C4-2B (cell line): ENCODE data around the gene C10orf90.

Source experiments
- H3K27ac ChIP-seq: fragments of 450-650 bp; 2 replicates; pipeline ENCODE4 v1.5.1; 2017
- ZFX ChIP-seq: fragments of 450-650 bp; IDR thresholded peaks from 2 replicates; pipeline ENCODE4 v1.6.1; 2017
- TF ChIP-seq, protein P1 (sequence below): fragments of 450-650 bp; conservative IDR thresholded peaks from 2 replicates; pipeline ENCODE4 v1.5.1; 2017; ENCODE audit warnings: mild to moderate bottlenecking

Gene C10orf90

DNA sequence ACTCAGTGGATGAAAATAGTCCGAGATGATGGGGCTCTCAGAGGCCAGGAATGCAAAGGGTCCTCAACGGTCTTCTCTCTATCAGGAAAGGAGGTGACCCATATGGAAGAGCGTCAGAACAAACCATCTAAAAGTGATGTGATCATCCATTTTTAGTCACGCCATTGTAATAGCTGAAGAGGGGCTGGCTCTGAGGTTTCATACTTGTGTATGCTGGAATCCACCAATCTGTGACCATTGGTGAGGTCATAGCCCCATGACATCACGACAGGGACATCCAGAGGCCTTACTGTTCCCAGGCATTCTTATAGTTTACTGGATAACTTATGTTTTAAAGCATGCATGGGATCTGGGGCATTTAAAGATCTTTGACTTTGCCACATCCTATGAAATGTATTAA is 83.6 kb downstream of the C10orf90 start:
- no peak overlapping the region for H3K27ac ChIP-seq
- TF ChIP-seq ZFX: no peak
- TF ChIP-seq, protein P1, sequence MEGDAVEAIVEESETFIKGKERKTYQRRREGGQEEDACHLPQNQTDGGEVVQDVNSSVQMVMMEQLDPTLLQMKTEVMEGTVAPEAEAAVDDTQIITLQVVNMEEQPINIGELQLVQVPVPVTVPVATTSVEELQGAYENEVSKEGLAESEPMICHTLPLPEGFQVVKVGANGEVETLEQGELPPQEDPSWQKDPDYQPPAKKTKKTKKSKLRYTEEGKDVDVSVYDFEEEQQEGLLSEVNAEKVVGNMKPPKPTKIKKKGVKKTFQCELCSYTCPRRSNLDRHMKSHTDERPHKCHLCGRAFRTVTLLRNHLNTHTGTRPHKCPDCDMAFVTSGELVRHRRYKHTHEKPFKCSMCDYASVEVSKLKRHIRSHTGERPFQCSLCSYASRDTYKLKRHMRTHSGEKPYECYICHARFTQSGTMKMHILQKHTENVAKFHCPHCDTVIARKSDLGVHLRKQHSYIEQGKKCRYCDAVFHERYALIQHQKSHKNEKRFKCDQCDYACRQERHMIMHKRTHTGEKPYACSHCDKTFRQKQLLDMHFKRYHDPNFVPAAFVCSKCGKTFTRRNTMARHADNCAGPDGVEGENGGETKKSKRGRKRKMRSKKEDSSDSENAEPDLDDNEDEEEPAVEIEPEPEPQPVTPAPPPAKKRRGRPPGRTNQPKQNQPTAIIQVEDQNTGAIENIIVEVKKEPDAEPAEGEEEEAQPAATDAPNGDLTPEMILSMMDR: no peak

DNA sequence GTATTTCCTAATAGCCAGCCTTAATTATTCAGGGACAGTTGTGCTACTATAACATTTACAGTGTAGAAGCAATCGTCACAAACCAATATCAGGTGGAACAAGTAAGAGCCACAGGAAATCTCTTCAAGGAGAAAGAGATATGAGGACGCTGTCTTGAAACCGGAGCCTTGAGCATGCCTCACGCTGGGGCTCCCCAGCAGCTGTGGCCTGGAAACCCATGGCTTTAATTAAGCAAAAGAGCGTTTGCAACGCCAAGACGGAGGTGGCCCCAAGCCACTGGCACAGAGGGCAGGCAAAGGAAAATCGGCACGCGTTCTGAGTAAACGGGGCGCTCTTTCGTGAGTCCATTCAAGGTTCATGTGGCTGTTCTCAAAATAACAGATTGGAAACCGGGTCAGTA is 84.4 kb downstream of the C10orf90 start:
- H3K27ac ChIP-seq: no peak overlapping the region
- TF ChIP-seq, protein P1: no peak
- TF ChIP-seq ZFX: no peak

DNA sequence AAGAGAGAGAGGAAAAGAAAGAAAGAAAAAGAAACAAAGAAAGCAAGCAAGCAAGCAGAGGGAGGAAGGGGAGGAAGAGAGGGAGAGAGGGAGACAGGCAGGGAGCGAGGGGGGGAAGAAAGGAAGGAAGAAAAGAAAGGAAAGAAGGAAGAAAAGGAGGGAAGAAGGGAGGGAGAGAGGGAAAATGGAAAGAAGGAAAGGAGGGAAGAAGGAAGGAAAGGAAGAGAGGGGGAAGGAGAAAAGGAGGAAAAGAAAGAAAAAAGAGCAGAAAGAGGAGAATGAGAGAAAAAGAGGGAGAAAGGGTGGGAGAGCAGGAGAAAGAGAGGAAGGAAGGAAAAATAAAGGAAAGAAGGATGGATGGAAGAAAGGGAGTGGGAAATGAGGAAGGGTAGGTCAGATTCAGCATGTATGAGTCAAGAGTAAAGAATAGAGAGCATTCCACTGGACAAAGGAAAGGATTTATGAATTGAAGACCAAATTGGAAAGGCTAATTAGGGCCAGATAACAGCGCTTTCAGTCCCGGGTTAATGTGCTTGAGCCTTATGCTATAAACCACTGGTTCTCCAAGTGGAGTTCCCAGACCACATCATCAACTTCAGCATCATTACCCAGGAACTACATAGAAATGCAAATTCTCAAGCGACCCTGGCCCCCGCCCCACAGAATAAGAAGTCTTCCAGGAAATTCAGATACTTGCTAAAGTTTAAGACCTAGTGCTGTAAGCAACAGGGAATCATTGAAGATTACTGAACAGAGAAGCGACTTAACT is 85.1 kb downstream of the C10orf90 start:
- TF ChIP-seq ZFX: no peak
- TF ChIP-seq, protein P1: no peak
- no peak overlapping the region for H3K27ac ChIP-seq

DNA sequence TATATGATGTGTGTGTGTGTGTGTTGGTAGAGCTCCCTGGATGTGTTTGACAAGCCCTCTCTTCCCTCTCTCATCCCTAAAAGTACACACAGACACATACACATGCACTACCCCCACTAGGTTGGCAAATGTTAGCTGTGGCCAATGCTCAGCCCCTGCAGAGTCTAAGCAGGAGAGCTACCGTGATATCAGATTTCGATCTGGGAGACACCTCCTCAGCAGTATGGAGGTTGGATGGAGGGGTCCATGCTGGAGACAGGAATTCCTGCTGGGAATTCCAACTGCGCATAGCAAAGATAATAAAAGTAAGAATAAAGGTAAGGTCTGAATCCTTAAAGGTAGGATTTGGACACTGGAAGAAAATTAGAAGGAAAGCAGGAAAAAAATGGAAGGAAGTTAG is 85.7 kb downstream of the C10orf90 start:
- no peak overlapping the region for H3K27ac ChIP-seq
- no peak for TF ChIP-seq ZFX
- TF ChIP-seq, protein P1: no peak

DNA sequence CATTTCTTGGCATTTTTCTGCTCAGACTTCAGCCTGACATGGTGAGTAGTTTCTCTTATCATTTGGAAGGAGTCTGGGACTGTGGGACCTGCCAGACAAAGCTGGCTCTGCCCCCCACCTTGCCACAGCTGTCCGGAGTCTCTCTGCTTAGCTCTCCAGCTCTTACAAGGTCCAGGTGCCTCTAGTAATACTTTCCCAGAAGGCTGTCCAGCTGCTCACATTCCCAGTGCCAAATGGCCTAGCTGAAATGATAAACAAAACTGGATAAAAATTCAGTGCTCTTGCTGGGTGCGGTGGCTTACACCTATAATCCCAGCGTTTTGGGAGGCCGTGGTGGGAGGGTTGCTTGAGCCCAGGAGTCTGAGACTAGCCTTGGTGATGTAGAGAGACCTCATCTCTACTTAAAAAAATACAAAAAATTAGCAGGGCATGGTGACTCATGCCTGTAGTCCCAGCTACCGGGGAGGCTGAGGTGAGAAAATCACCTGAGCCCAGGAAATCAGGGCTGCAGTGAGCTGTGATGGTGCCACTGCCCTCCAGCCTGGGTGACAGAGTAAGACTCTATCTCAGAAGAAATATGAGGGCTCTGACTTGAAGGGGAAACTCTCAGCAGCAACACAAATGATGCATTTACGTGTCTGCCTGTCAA is 86.8 kb downstream of the C10orf90 start:
- no peak overlapping the region for H3K27ac ChIP-seq
- TF ChIP-seq ZFX: no peak
- TF ChIP-seq, protein P1: no peak

DNA sequence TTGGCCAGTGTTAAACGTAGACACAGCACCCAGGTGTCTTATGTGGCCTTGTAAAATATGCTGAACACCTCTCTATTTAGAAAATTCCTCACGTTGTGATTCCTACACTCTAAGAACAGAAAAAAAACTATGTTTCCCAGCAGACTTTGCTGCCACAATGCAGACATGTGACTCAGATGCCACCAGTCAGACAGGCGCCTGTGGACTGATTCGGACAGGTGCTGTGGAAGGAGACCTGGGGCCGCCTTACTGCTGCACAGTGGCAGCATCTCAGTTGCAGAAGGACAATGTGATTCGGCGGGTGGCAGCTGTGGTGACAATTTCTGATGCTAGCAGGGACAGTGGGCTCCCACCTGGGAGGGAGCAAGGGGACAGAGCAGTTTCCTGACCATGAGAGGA is 88.8 kb downstream of the C10orf90 start:
- H3K27ac ChIP-seq: peak overlapping the region; percentile 69
- TF ChIP-seq, protein P1: no peak
- no peak for TF ChIP-seq ZFX

DNA sequence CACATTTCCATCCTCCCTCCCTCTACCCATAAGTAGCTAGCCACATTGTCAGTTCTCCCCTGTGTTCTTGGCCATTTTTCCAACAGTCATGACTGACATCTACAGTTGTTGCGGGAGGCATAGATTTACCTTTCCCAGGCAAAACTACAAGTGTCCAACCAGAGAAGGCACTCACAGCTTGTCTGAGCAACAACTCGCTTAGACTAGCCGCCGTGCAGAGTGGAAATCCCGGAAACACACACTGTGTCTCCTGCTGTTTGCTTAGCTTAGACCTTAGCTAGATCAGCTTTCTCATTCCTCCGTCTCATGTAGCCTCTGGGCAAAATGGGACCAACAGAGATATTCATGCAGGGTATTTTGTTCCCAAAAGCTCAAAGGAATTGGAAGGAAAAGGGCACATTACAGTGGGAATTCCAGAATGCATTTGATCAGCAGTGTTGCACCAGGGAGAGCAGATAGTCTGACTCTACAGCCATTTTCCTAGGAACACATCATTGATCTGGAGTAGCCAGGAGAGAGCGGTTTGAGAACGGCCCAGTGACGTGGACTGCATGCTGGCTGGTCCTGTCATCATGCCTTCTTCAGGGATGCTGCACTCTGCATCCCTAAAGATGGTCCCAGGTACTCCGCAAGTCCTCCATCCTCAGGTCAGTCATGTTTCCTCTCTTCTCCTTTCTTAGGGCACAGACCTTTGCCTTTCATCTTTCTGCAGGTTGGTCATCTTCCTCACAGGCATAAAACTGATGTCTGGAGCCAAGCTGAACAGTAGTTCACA is 89.4 kb downstream of the C10orf90 start:
- TF ChIP-seq, protein P1: no peak
- no peak for TF ChIP-seq ZFX
- H3K27ac ChIP-seq: peak overlapping the region; percentile 69
